A549 (cell line): Measurements from ENCODE around the gene SEMA7A. TPM values are rescaled to one million over a fixed set of nuclear protein-coding genes. Genes with fewer than 3 reads are reported as not detected.

Source experiments
- ATAC-seq, 2 experiments: fragments of 200-7000 bp in 1 of 2; fragments of >200 bp in 1 of 2; cut with Nextera tagmentation in 1 of 2; cut with Tn5 transposase in 1 of 2; 3 replicates each; pipeline versions ENCODE4 v1.8.0 to v1.9.1; 2018 to 2020; ENCODE audit warnings: mild to moderate bottlenecking in 1 of 2, moderate library complexity in 1 of 2
- CTCF ChIA-PET: fragments of 300-600 bp; sonication (Branson Sonifier 250); formaldehyde crosslinking; extraction: SDS; loops from one replicate; lab custom pipeline; 2021; ENCODE audit warnings: antibody characterized with exemption, inconsistent platforms; lab: Yijun Ruan, JAX
- POLR2A ChIA-PET: fragments of 350-600 bp; formaldehyde crosslinking; extraction: SDS; loops from one replicate; lab custom pipeline; 2021; ENCODE audit warnings: antibody characterized with exemption, inconsistent platforms; lab: Yijun Ruan, JAX
- DNase-seq, 2 experiments: peaks; one replicate each; pipeline versions ENCODE4 v3.0.0 to v3.0.0-alpha.2; 2011 to 2016; ENCODE audit warnings: low read depth in 1 of 2, low spot score in 1 of 2
- FAIRE-seq: peaks from 2 replicates; lab custom pipeline; 2011; peaks lifted over from hg19 to GRCh38; lab: Jason Lieb, UNC
- H3K27ac ChIP-seq, 2 experiments: fragments of >200 bp; sonication (Bioruptor Twin); formaldehyde crosslinking; 3 replicates each; pipeline ENCODE4 v1.5.1; 2016 to 2017
- H3K4me1 ChIP-seq: fragments of >200 bp; sonication (Bioruptor Twin); formaldehyde crosslinking; 3 replicates; pipeline ENCODE4 v1.6.1; 2016
- H3K4me2 ChIP-seq: fragments of >200 bp; sonication (Bioruptor Twin); formaldehyde crosslinking; 3 replicates; pipeline ENCODE4 v1.6.1; 2016
- H3K4me3 ChIP-seq: fragments of >200 bp; sonication (Bioruptor Twin); formaldehyde crosslinking; 3 replicates; pipeline ENCODE4 v1.5.1; 2016
- H3K9me3 ChIP-seq: fragments of >200 bp; sonication (Bioruptor Twin); formaldehyde crosslinking; 3 replicates; pipeline ENCODE4 v1.6.1; 2016
- CBX8 ChIP-seq: fragments of 200-600 bp; sonication (generic); IDR thresholded peaks from 2 replicates; pipeline ENCODE4 v1.6.1; 2016
- CEBPB ChIP-seq, 2 experiments: fragments of >200 bp in 1 of 2; sonication (Bioruptor Twin) in 1 of 2; formaldehyde crosslinking in 1 of 2; IDR thresholded peaks; 2 replicates each; pipeline ENCODE4 v1.6.1; 2012 to 2016
- CHD2 ChIP-seq: fragments of 150-350 bp; IDR thresholded peaks from 2 replicates; pipeline ENCODE4 v1.6.1; 2014; ENCODE audit warnings: low read length; ENCODE audit not compliant: partially characterized antibody
- FOSB ChIP-seq: fragments of 250-450 bp; sonication (Bioruptor Pico); IDR thresholded peaks from 2 replicates; pipeline ENCODE4 v1.5.0; 2020; ENCODE audit warnings: mild to moderate bottlenecking, moderate library complexity
- GATA3 ChIP-seq: IDR thresholded peaks from 2 replicates; pipeline ENCODE4 v1.6.1; 2012; ENCODE audit warnings: borderline replicate concordance
- JUN ChIP-seq, 2 experiments: fragments of >200 bp; sonication (Bioruptor Twin); formaldehyde crosslinking; IDR thresholded peaks; 2 replicates in 1 of 2; 3 replicates in 1 of 2; pipeline ENCODE4 v1.6.1; 2016 to 2017
- JUNB ChIP-seq: fragments of >200 bp; sonication (Bioruptor Twin); formaldehyde crosslinking; IDR thresholded peaks from 2 replicates; pipeline ENCODE4 v1.6.1; 2016
- KDM1A ChIP-seq: fragments of 200-600 bp; sonication (generic); IDR thresholded peaks from 2 replicates; pipeline ENCODE4 v1.6.1; 2016; ENCODE audit warnings: low read depth, mild to moderate bottlenecking
- NFE2L2 ChIP-seq: fragments of 150-350 bp; conservative IDR thresholded peaks from 2 replicates; pipeline ENCODE4 v1.6.1; 2014; ENCODE audit warnings: low read length
- NR3C1 ChIP-seq: fragments of >200 bp; sonication (Bioruptor Twin); formaldehyde crosslinking; IDR thresholded peaks from 3 replicates; pipeline ENCODE4 v1.6.1; 2017
- POLR2A ChIP-seq: IDR thresholded peaks from 2 replicates; pipeline ENCODE4 v1.6.1; 2012; ENCODE audit warnings: mild to moderate bottlenecking, low read length
- RAD21 ChIP-seq, 2 experiments: fragments of >200 bp in 1 of 2; sonication (Bioruptor Twin) in 1 of 2; formaldehyde crosslinking in 1 of 2; IDR thresholded peaks in 1 of 2; conservative IDR thresholded peaks in 1 of 2; 2 replicates in 1 of 2; 3 replicates in 1 of 2; pipeline ENCODE4 v1.6.1; 2012 to 2018; ENCODE audit warnings: inconsistent platforms in 1 of 2
- REST ChIP-seq: fragments of 200-600 bp; sonication (generic); IDR thresholded peaks from 2 replicates; pipeline ENCODE4 v1.6.1; 2016; ENCODE audit warnings: antibody characterized with exemption, mild to moderate bottlenecking, moderate library complexity
- TP53 ChIP-seq: fragments of 250-450 bp; sonication (Bioruptor Pico); IDR thresholded peaks from 2 replicates; pipeline ENCODE4 v1.5.0; 2021; ENCODE audit warnings: mild to moderate bottlenecking, moderate library complexity
- ZFP36 ChIP-seq: fragments of 450-650 bp; IDR thresholded peaks from 2 replicates; pipeline ENCODE4 v1.6.1; 2014; ENCODE audit warnings: borderline replicate concordance; ENCODE audit not compliant: partially characterized antibody
- WGBS: methylation state at CpG from one replicate; pipeline ENCODE4 v1.1.6; 2017; ENCODE audit errors: missing lambda C conversion rate; 5-methylcytosine and 5-hydroxymethylcytosine counted together
- polyA plus RNA-seq, 4 experiments: library from polyadenylated mRNA; depleted of rRNA in 3 of 4; stranded (reverse); fragments of >200 nt; fragmentation: RNase III in 1 of 4; extraction: RNeasy Plus Mini Kit Qiagen cat#74134 plus additional on column Dnase treatment in 1 of 4; gene quantifications; 2 replicates in 3 of 4; 3 replicates in 1 of 4; pipeline ENCODE4 v1.2.3, GENCODE V29; 2011 to 2017
- TF ChIP-seq, protein P1 (sequence below): IDR thresholded peaks from 2 replicates; pipeline ENCODE4 v1.6.1; 2012
- TF ChIP-seq, protein P2 (sequence below): fragments of >200 bp; sonication (Bioruptor Twin); formaldehyde crosslinking; IDR thresholded peaks from 3 replicates; pipeline ENCODE4 v1.5.1; 2016

Gene SEMA7A
- polyA plus RNA-seq, 2 of the 4 experiments (the other 2 are of a cell fraction): 0.44 to 1.2 TPM

- Histone ChIP-seq H3K4me3 (no peak overlapping the region), H3K9me3 (no peaks in the 10 kb centered on the region), H3K27ac (no peak overlapping the region), H3K4me2 (no peak overlapping the region), H3K4me1 (peaks cover 24% of the 10 kb centered on the region)
- ChIA-PET CTCF (interaction anchor here (1.8 kb wide), 1 partner anchor 11 kb away, joined by 9 read pairs; no protein-coding TSS in a partner anchor), POLR2A (no interaction called here)
- WGBS: 83% methylated on average over 7 of the region's 7 CpGs
- no peak for FAIRE-seq
- ATAC-seq: no peak
- DNase-seq: no peak
- no peak for TF ChIP-seq CEBPB (IDR thresholded peaks at IDR 0.05)
- no peak for TF ChIP-seq KDM1A
- TF ChIP-seq GATA3: no peak
- TF ChIP-seq, protein P1, sequence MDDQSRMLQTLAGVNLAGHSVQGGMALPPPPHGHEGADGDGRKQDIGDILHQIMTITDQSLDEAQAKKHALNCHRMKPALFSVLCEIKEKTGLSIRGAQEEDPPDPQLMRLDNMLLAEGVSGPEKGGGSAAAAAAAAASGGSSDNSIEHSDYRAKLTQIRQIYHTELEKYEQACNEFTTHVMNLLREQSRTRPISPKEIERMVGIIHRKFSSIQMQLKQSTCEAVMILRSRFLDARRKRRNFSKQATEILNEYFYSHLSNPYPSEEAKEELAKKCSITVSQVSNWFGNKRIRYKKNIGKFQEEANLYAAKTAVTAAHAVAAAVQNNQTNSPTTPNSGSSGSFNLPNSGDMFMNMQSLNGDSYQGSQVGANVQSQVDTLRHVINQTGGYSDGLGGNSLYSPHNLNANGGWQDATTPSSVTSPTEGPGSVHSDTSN: no peak
- TF ChIP-seq CBX8: no peak
- TF ChIP-seq FOSB (CRISPR knock-in tag): no peak
- no peak for TF ChIP-seq NR3C1
- no peak for TF ChIP-seq CHD2
- TF ChIP-seq, protein P2, sequence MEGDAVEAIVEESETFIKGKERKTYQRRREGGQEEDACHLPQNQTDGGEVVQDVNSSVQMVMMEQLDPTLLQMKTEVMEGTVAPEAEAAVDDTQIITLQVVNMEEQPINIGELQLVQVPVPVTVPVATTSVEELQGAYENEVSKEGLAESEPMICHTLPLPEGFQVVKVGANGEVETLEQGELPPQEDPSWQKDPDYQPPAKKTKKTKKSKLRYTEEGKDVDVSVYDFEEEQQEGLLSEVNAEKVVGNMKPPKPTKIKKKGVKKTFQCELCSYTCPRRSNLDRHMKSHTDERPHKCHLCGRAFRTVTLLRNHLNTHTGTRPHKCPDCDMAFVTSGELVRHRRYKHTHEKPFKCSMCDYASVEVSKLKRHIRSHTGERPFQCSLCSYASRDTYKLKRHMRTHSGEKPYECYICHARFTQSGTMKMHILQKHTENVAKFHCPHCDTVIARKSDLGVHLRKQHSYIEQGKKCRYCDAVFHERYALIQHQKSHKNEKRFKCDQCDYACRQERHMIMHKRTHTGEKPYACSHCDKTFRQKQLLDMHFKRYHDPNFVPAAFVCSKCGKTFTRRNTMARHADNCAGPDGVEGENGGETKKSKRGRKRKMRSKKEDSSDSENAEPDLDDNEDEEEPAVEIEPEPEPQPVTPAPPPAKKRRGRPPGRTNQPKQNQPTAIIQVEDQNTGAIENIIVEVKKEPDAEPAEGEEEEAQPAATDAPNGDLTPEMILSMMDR: no peak
- no peak for TF ChIP-seq TP53
- no peak for TF ChIP-seq ZFP36
- TF ChIP-seq RAD21 (conservative IDR thresholded peaks at IDR 0.05 in 1 of 2, IDR thresholded peaks at IDR 0.05 in 1 of 2): no peak
- TF ChIP-seq NFE2L2: no peak
- no peak for TF ChIP-seq JUN (IDR thresholded peaks at IDR 0.05)
Observed at GRCh38 chr15:74392902-74393301, 40.9 kb downstream of the SEMA7A start.

DNA sequence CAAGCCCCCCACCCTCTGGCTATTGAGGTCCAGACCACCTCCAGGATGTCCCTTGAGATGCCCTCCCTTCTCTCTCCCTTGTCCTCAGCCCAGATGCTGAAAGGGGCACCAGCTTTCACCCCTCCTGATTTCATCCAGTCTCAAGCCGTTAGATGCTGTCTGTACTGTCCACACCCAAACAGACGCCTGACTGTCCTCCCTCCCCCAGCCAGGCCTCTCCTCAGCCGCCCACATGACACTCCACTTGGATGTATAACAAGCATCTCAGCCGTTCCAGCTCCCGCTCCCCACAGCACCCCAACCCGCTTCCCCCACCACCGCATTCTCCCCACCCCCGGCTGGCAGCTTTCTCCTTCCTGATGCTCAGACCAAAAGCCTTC, 41.3 kb downstream of the SEMA7A start:
- 75% methylated on average over 6 of the region's 8 CpGs for WGBS

More for the DNA sequence above, 41.3 kb downstream of the SEMA7A start:
- TF ChIP-seq POLR2A (no peak), JUNB (no peak), REST (no peak)
- TF ChIP-seq, all 56 proteins: peak for 0
- no peaks in the 10 kb centered on the region for H3K9me3 ChIP-seq
- DNase-seq (no peak), FAIRE-seq (no peak), ATAC-seq (no peak)
- POLR2A ChIA-PET: no interaction called here
- H3K27ac ChIP-seq: no peak overlapping the region
- no peak overlapping the region for H3K4me3 ChIP-seq
- H3K4me2 ChIP-seq: no peak overlapping the region
- CTCF ChIA-PET: interaction anchor here (1.4 to 1.8 kb wide), 2 partner anchors 10 to 11 kb away, joined by 5 to 9 read pairs; no protein-coding TSS in a partner anchor
- H3K4me1 ChIP-seq: peaks cover 20% of the 10 kb centered on the region
